ENCODE results near the gene THBS2.

THBS2 gene

DNA sequence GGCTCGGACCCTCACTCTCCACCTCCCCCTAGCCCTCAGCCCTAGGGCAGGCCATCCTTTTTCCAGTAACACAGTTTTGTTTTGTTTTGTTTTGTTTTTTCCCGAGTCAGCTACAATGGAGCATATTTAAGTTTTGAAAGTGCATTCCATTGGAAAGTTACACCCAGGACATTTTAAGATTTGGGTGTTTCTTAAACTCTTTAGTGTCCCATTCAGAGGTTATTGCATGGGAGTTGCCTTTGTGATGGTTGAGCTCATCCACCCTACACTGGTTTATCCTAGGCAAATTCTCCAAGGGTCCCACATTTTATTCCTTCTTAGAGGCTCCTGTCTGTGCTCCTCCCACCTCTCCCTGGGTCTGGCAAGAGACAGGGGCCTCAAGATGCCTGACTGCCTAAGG is 58.9 kb downstream of the THBS2 start:
- FAIRE-seq (no peak), DNase-seq (ENCODE audit: insufficient read length, low spot score) (no peak)
- TF ChIP-seq TAF1 (IDR thresholded peaks at IDR 0.05; ENCODE audit: low read depth, low read length) (no peak), PAX5 (IDR thresholded peaks at IDR 0.05; ENCODE audit: insufficient read depth, low read length, severe bottlenecking) (no peak), SPI1 (IDR thresholded peaks at IDR 0.05; ENCODE audit: low read depth, low read length) (no peak), POLR2AphosphoS5 (IDR thresholded peaks at IDR 0.05; ENCODE audit: low read depth, low read length) (no peak), POU2F2 (IDR thresholded peaks at IDR 0.05; ENCODE audit: low read depth, low read length) (no peak), POLR2A (IDR thresholded peaks at IDR 0.05; ENCODE audit: low read depth, low read length) (no peak)

DNA sequence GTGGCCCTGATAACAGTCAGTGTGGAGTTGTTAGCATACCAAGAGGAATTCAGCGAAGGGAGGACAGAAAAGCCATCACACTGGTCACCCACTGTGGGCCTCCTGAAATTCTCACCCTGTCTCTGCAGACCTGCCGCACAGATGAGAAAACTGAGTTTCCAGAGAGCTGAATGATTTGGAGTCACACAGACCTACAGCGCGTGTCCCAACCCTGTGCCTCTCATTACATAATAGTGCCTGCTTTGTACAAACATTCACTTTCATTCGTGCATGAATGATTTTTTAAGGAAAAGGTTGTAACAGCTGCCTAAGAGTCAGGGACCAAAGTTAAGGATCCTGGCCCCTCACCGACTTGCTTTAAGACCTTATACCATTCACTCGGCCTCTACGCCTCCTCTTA is 62.7 kb downstream of the THBS2 start:
- DNase-seq (ENCODE audit: insufficient read length, low spot score) (no peak), FAIRE-seq (no peak)
- TF ChIP-seq TAF1 (IDR thresholded peaks at IDR 0.05; ENCODE audit: low read depth, low read length) (no peak), POLR2AphosphoS5 (IDR thresholded peaks at IDR 0.05; ENCODE audit: low read depth, low read length) (no peak), POU2F2 (IDR thresholded peaks at IDR 0.05; ENCODE audit: low read depth, low read length) (no peak), PAX5 (IDR thresholded peaks at IDR 0.05; ENCODE audit: insufficient read depth, low read length, severe bottlenecking) (no peak), SPI1 (IDR thresholded peaks at IDR 0.05; ENCODE audit: low read depth, low read length) (no peak), POLR2A (IDR thresholded peaks at IDR 0.05; ENCODE audit: low read depth, low read length) (no peak)

DNA sequence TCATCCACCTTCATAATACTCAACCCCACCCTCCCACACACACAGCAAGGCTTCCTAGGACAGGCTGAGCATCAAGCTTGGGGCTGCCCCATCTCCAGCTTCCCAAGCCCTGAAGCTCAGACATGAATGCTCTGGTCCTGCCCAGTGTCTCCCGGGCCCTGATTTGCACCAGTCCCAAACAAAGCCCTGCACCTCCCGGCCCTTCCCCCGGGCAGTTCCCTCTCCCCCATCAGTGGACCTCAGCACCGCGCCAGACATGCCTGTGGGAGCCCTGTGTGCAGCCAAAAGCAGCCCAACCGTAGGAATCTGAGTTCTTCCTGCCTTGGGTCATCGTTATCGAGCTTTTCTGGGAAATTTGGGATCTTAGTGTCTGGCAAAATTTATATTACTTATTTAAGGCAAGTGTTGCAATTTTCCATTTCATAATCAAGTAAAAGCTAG is 63.5 kb downstream of the THBS2 start:
- TF ChIP-seq TAF1 (IDR thresholded peaks at IDR 0.05; ENCODE audit: low read depth, low read length), result no peak
- TF ChIP-seq SPI1 (IDR thresholded peaks at IDR 0.05; ENCODE audit: low read depth, low read length), result no peak
- TF ChIP-seq POLR2A (IDR thresholded peaks at IDR 0.05; ENCODE audit: low read depth, low read length), result no peak
- TF ChIP-seq POU2F2 (IDR thresholded peaks at IDR 0.05; ENCODE audit: low read depth, low read length), result no peak
- no peak for DNase-seq (ENCODE audit: insufficient read length, low spot score)
- FAIRE-seq, result no peak

DNA sequence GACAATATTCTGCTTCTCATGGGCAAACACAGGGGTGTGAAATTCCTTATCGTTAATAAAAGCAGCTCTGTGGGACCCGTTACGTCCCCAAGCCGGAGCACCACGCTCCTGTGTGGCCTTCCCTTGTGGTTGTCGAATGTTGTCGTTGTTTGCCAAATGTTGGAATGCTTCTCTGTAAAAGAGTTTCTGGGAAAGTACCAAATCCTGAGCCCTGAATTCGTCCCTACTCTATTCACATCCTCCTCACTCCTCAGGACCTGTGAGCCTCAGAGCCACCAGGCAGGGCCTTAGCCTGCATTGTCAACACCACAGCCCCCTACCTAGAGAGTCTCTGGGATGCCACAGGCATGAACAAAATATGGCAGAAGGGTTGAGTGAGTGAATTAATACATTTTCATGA is 64.0 kb downstream of the THBS2 start:
- DNase-seq (ENCODE audit: insufficient read length, low spot score) (no peak), FAIRE-seq (no peak)
- TF ChIP-seq POU2F2 (IDR thresholded peaks at IDR 0.05; ENCODE audit: low read depth, low read length), result no peak
- TF ChIP-seq SPI1 (IDR thresholded peaks at IDR 0.05; ENCODE audit: low read depth, low read length), result no peak
- no peak for TF ChIP-seq POLR2A (IDR thresholded peaks at IDR 0.05; ENCODE audit: low read depth, low read length)
- no peak for TF ChIP-seq PAX5 (IDR thresholded peaks at IDR 0.05; ENCODE audit: insufficient read depth, low read length, severe bottlenecking)
- TF ChIP-seq POLR2AphosphoS5 (IDR thresholded peaks at IDR 0.05; ENCODE audit: low read depth, low read length), result no peak
- TF ChIP-seq TAF1 (IDR thresholded peaks at IDR 0.05; ENCODE audit: low read depth, low read length), result no peak

DNA sequence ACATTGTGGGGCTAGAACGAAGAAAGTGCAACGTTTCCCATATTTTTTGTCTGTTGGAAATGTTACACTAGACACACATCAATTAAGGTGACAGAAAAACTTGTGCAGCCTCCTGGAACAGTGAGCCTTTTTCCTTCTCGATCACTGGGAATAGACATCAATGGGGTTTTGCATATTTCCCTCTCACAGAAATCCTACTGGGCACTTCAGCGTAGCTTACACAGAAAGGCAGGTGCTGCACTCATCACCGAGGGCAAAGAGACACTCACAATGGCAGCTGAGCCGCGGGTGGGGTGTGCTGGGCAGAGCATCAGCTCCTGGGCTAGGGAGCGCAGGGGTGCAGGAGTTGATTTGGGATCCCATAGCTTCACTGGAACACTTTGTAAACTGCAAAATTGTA is 64.5 kb downstream of the THBS2 start:
- no peak for TF ChIP-seq SPI1 (IDR thresholded peaks at IDR 0.05; ENCODE audit: low read depth, low read length)
- TF ChIP-seq POU2F2 (IDR thresholded peaks at IDR 0.05; ENCODE audit: low read depth, low read length), result no peak
- no peak for TF ChIP-seq TAF1 (IDR thresholded peaks at IDR 0.05; ENCODE audit: low read depth, low read length)
- TF ChIP-seq POLR2A (IDR thresholded peaks at IDR 0.05; ENCODE audit: low read depth, low read length), result no peak
- TF ChIP-seq POLR2AphosphoS5 (IDR thresholded peaks at IDR 0.05; ENCODE audit: low read depth, low read length), result no peak
- no peak for FAIRE-seq
- no peak for DNase-seq (ENCODE audit: insufficient read length, low spot score)

DNA sequence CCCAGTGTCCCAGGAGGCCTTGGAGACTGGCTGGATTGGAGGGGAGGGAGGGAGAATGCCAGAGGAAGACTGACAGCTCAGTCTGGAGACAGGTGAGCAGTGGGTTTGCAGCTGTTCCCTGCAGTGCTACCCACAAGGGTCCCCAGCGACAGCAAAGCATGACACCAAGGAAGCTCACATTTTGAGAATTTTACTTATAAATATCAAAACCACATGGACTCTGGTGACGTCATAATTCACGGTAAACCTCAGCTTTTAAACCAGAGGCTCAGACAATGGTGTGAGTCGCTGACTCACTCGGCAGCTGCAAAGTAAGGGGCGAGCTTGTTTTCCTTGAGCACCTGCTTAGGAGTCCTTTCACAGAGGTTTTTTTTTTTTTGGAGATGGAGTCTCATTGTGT is 65.2 kb downstream of the THBS2 start:
- TF ChIP-seq POU2F2 (IDR thresholded peaks at IDR 0.05; ENCODE audit: low read depth, low read length), result no peak
- no peak for TF ChIP-seq SPI1 (IDR thresholded peaks at IDR 0.05; ENCODE audit: low read depth, low read length)
- no peak for TF ChIP-seq POLR2A (IDR thresholded peaks at IDR 0.05; ENCODE audit: low read depth, low read length)
- TF ChIP-seq POLR2AphosphoS5 (IDR thresholded peaks at IDR 0.05; ENCODE audit: low read depth, low read length), result no peak
- no peak for TF ChIP-seq PAX5 (IDR thresholded peaks at IDR 0.05; ENCODE audit: insufficient read depth, low read length, severe bottlenecking)
- TF ChIP-seq TAF1 (IDR thresholded peaks at IDR 0.05; ENCODE audit: low read depth, low read length), result no peak
- DNase-seq (ENCODE audit: insufficient read length, low spot score) (no peak), FAIRE-seq (no peak)

DNA sequence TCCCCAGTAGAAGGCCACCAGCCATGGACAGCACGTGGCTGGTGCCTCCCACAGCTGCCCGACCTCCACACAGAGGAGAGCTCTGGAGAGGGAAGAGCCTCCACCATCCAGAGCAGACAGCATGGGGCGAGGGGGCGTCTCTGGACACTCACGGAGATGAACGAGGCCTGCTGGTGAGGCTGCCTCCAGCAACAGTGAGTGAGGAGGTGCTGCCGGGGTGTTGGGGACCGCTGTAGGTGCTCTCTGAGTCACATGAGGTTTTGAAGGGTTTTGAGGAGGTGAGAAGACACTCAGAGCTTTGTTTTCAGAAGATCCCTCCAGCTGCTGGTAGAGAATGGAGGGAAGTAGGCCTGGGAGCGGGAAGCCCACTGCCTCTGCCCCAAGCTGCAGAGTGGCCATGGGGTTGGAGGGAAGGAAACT is 65.6 kb downstream of the THBS2 start:
- no peak for DNase-seq (ENCODE audit: insufficient read length, low spot score)
- TF ChIP-seq POU2F2 (IDR thresholded peaks at IDR 0.05; ENCODE audit: low read depth, low read length) (no peak), PAX5 (IDR thresholded peaks at IDR 0.05; ENCODE audit: insufficient read depth, low read length, severe bottlenecking) (no peak), POLR2AphosphoS5 (IDR thresholded peaks at IDR 0.05; ENCODE audit: low read depth, low read length) (no peak), POLR2A (IDR thresholded peaks at IDR 0.05; ENCODE audit: low read depth, low read length) (no peak)
- no peak for FAIRE-seq

DNA sequence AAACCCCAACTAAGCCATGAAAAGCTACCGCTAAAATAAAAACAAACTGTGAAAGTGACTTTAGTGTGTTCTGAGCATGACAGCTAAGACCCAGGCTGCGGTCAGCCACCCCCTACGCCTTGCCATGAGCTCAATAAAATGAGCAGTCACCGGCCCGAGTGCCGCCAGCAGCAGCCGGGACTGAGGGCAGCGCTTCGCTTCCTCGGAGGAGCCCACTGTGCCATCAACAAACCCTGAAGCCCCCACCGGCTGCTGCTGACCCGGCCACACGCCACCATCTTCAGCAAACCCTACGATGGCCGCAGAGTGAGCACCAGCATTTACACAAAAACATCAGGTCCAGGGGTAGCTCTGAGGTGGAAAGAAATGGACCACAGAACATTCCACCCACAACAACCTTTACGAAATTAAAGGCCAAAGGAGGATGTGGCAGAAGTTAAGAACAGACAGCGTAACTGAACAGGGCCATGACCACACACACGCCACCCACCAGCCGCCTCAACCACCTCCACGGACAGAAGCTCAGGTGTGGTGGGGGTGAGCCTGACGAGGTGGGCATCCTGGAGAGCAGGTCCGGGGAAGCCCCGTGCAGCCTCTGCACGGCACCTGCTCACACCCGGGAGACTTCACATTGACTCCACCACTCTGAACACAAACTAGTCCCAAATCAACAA is 67.0 kb downstream of the THBS2 start:
- FAIRE-seq (no peak), DNase-seq (ENCODE audit: insufficient read length, low spot score) (no peak)
- TF ChIP-seq POLR2A (IDR thresholded peaks at IDR 0.05; ENCODE audit: low read depth, low read length), result no peak
- TF ChIP-seq SPI1 (IDR thresholded peaks at IDR 0.05; ENCODE audit: low read depth, low read length), result no peak

DNA sequence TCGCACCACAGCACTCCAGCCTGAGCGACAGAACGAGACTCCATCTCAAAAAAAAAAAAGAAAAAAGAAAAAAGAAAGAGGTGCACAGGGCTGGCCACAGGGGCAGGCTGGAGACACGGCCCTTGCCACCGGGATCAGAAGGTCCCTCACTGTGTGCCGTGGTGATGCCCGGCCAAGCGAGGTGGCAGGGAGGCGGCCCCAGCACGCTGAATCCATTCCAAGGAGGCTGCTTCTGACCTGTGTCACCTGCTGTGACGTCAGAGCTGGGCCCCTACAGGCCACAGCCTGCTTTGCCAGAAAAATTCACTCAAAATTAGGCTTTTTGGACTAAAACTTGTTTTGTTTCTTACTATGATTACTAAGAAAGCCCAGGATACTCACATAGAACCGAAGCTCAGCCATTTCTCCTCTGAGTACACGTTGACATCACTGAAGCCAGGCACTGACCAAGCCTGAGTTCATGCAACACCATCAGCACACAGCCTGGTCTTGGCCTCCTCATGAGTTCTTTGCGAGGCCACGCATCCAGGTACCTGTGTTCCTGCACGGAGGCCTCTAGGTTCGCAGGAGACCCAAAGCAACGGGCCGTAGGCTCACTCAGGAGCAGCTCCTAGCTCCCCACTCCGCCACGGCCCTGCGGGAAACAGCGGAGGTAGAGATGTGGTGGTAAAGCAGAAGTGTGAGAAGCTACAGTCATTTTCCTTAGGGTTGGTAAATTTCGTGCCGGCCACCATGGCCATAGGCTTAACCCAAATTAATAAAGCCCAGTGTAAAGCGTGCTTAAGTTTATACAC is 67.8 kb downstream of the THBS2 start:
- TF ChIP-seq POLR2AphosphoS5 (IDR thresholded peaks at IDR 0.05; ENCODE audit: low read depth, low read length), result no peak
- no peak for TF ChIP-seq SPI1 (IDR thresholded peaks at IDR 0.05; ENCODE audit: low read depth, low read length)
- no peak for TF ChIP-seq TAF1 (IDR thresholded peaks at IDR 0.05; ENCODE audit: low read depth, low read length)
- no peak for TF ChIP-seq POU2F2 (IDR thresholded peaks at IDR 0.05; ENCODE audit: low read depth, low read length)
- TF ChIP-seq PAX5 (IDR thresholded peaks at IDR 0.05; ENCODE audit: insufficient read depth, low read length, severe bottlenecking), result no peak
- no peak for TF ChIP-seq POLR2A (IDR thresholded peaks at IDR 0.05; ENCODE audit: low read depth, low read length)
- DNase-seq (ENCODE audit: insufficient read length, low spot score) (no peak), FAIRE-seq (no peak)
